Hepatocyte (in vitro differentiated cells): ENCODE data around the gene STRBP. TPM values are rescaled to one million over a fixed set of nuclear protein-coding genes. Genes with fewer than 3 reads are reported as not detected.

ENCODE experiments used
- DNase-seq: peaks from one replicate; pipeline ENCODE4 v3.0.0-alpha.2; 2016; ENCODE audit warnings: low spot score
- H2AFZ ChIP-seq: fragments of 200-600 bp; sonication (generic); 2 replicates; pipeline ENCODE4 v1.6.0; 2016; ENCODE audit warnings: antibody characterized with exemption, mild to moderate bottlenecking
- H3K27ac ChIP-seq: fragments of 200-600 bp; sonication (generic); 2 replicates; pipeline ENCODE4 v1.5.1; 2016; ENCODE audit warnings: mild to moderate bottlenecking
- H3K27me3 ChIP-seq: fragments of 200-600 bp; sonication (generic); 2 replicates; pipeline ENCODE4 v1.6.1; 2016
- H3K36me3 ChIP-seq: fragments of 200-600 bp; sonication (generic); replicated peaks from 2 replicates; pipeline ENCODE4 v1.5.1; 2016; ENCODE audit warnings: low read depth; ENCODE audit not compliant: insufficient read depth
- H3K4me1 ChIP-seq: fragments of 200-600 bp; sonication (generic); 2 replicates; pipeline ENCODE4 v1.5.1; 2016; ENCODE audit warnings: mild to moderate bottlenecking, moderate library complexity; ENCODE audit not compliant: insufficient read depth
- H3K4me2 ChIP-seq: fragments of 200-600 bp; sonication (generic); 2 replicates; pipeline ENCODE4 v1.6.0; 2016
- H3K4me3 ChIP-seq: fragments of 200-600 bp; sonication (generic); 2 replicates; pipeline ENCODE4 v1.5.1; 2016; ENCODE audit warnings: mild to moderate bottlenecking
- H3K79me2 ChIP-seq: fragments of 200-600 bp; sonication (generic); 2 replicates; pipeline ENCODE4 v1.6.0; 2017; ENCODE audit warnings: mild to moderate bottlenecking
- H3K9me2 ChIP-seq: fragments of 200-600 bp; sonication (generic); replicated peaks from 2 replicates; pipeline ENCODE4 v1.6.0; 2017; ENCODE audit warnings: mild to moderate bottlenecking; ENCODE audit not compliant: insufficient read depth
- H3K9me3 ChIP-seq: fragments of 200-600 bp; sonication (generic); 2 replicates; pipeline ENCODE4 v1.5.1; 2016; ENCODE audit warnings: low read depth, mild to moderate bottlenecking
- H4K20me1 ChIP-seq: fragments of 200-600 bp; sonication (generic); 2 replicates; pipeline ENCODE4 v1.6.0; 2016; ENCODE audit warnings: mild to moderate bottlenecking; ENCODE audit not compliant: insufficient read depth, poor library complexity, severe bottlenecking
- EZH2 ChIP-seq: fragments of 200-600 bp; sonication (generic); IDR thresholded peaks from 2 replicates; pipeline ENCODE4 v1.6.1; 2016; ENCODE audit warnings: antibody characterized with exemption, mild to moderate bottlenecking, borderline replicate concordance
- EZH2phosphoT487 ChIP-seq: fragments of 200-600 bp; sonication (generic); IDR thresholded peaks from one replicate; pipeline ENCODE4 v1.6.1; 2018; ENCODE audit warnings: antibody characterized with exemption, mild to moderate bottlenecking, low read depth, moderate library complexity; ENCODE audit not compliant: unreplicated experiment, severe bottlenecking
- WGBS: methylation state at CpG from one replicate; pipeline ENCODE4 v1.1.6; 2016; ENCODE audit warnings: low lambda C conversion rate; ENCODE audit errors: missing lambda C conversion rate; 5-methylcytosine and 5-hydroxymethylcytosine counted together
- polyA plus RNA-seq: library from polyadenylated mRNA; unstranded; fragments of >200 nt; fragmentation: Nextera tagmentation; extraction: Ambion mirVana; gene quantifications from 2 replicates; pipeline ENCODE4 v1.2.1, GENCODE V29; 2016
- total RNA-seq: library from RNA; depleted of rRNA; stranded (reverse); fragments of >200 nt; gene quantifications from 2 replicates; pipeline ENCODE4 v1.2.3, GENCODE V29; 2014
- TF ChIP-seq, protein P1 (sequence below): fragments of 200-600 bp; sonication (generic); IDR thresholded peaks from 2 replicates; pipeline ENCODE4 v1.5.1; 2016; ENCODE audit warnings: antibody characterized with exemption, mild to moderate bottlenecking; ENCODE audit not compliant: poor library complexity

Gene STRBP
- total and polyA plus RNA-seq, 2 experiments from 2014 or later, result 26.8 to 27.7 TPM

GRCh38 chr9:123231421-123231820 is 37.0 kb downstream of the STRBP start:
- Histone ChIP-seq H3K9me2 (no peaks in the 10 kb centered on the region), H3K79me2 (peaks cover 9% of the 10 kb centered on the region), H3K4me2 (no peak overlapping the region), H3K36me3 (no peaks in the 10 kb centered on the region), H2AFZ (no peak overlapping the region), H3K9me3 (no peaks in the 10 kb centered on the region), H3K27me3 (no peaks in the 10 kb centered on the region), H4K20me1 (no peaks in the 10 kb centered on the region), H3K27ac (no peak overlapping the region), H3K4me1 (no peaks in the 10 kb centered on the region), H3K4me3 (no peak overlapping the region)
- 97% methylated on average over 1 of the region's 1 CpG for WGBS
- TF ChIP-seq, protein P1, sequence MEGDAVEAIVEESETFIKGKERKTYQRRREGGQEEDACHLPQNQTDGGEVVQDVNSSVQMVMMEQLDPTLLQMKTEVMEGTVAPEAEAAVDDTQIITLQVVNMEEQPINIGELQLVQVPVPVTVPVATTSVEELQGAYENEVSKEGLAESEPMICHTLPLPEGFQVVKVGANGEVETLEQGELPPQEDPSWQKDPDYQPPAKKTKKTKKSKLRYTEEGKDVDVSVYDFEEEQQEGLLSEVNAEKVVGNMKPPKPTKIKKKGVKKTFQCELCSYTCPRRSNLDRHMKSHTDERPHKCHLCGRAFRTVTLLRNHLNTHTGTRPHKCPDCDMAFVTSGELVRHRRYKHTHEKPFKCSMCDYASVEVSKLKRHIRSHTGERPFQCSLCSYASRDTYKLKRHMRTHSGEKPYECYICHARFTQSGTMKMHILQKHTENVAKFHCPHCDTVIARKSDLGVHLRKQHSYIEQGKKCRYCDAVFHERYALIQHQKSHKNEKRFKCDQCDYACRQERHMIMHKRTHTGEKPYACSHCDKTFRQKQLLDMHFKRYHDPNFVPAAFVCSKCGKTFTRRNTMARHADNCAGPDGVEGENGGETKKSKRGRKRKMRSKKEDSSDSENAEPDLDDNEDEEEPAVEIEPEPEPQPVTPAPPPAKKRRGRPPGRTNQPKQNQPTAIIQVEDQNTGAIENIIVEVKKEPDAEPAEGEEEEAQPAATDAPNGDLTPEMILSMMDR, result no peak
- TF ChIP-seq EZH2 (no peak), EZH2phosphoT487 (no peak)
- no peak for DNase-seq

GRCh38 chr9:123228967-123229366 is 39.4 kb downstream of the STRBP start:
- TF ChIP-seq, protein P1, result no peak
- TF ChIP-seq EZH2, result no peak
- no peak for TF ChIP-seq EZH2phosphoT487
- Histone ChIP-seq H4K20me1 (no peaks in the 10 kb centered on the region), H2AFZ (no peak overlapping the region), H3K27me3 (no peaks in the 10 kb centered on the region), H3K4me1 (no peaks in the 10 kb centered on the region), H3K79me2 (peaks cover 2% of the 10 kb centered on the region), H3K9me2 (no peaks in the 10 kb centered on the region), H3K27ac (no peak overlapping the region), H3K4me2 (no peak overlapping the region), H3K9me3 (no peaks in the 10 kb centered on the region), H3K4me3 (no peak overlapping the region), H3K36me3 (no peaks in the 10 kb centered on the region)
- DNase-seq, result no peak
- 88% methylated on average over 4 of the region's 4 CpGs for WGBS

DNA sequence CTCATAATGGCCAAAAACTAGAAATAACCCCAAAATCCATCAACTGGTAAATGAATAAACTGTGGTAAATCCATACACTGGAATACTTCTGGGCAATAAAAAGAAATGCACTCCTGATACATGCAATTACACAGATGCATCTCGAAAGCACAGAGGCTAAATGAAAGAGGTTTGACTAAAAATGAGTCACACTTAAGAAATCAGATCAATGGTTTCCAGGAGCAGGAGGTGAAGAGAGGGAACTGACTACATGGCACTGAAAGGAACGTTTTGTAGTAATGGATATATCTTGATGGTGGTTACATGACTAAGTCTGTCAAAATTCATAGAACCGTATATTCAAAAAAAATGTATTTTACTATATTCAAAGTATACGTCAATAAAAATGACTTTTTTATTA is 42.4 kb downstream of the STRBP start:
- H2AFZ ChIP-seq, result no peak overlapping the region
- no peak overlapping the region for H3K4me3 ChIP-seq
- H4K20me1 ChIP-seq, result no peaks in the 10 kb centered on the region
- H3K9me2 ChIP-seq, result no peaks in the 10 kb centered on the region
- TF ChIP-seq, protein P1, result no peak
- TF ChIP-seq EZH2phosphoT487 (no peak), EZH2 (no peak)
- no peaks in the 10 kb centered on the region for H3K9me3 ChIP-seq
- H3K27me3 ChIP-seq, result no peaks in the 10 kb centered on the region
- no peak overlapping the region for H3K27ac ChIP-seq
- no peaks in the 10 kb centered on the region for H3K36me3 ChIP-seq
- no peak for DNase-seq
- no peaks in the 10 kb centered on the region for H3K4me1 ChIP-seq
- WGBS, result 85% methylated on average over 4 of the region's 4 CpGs
- H3K79me2 ChIP-seq, result no peaks in the 10 kb centered on the region
- no peak overlapping the region for H3K4me2 ChIP-seq

GRCh38 chr9:123225374-123225813 is 43.0 kb downstream of the STRBP start:
- H3K4me3 ChIP-seq, result no peak overlapping the region
- no peak for TF ChIP-seq EZH2phosphoT487
- TF ChIP-seq, protein P1, result peak; percentile 41
- 44% methylated on average over 4 of the region's 4 CpGs for WGBS
- no peaks in the 10 kb centered on the region for H3K36me3 ChIP-seq
- H3K27ac ChIP-seq, result no peak overlapping the region
- no peaks in the 10 kb centered on the region for H3K9me3 ChIP-seq
- H3K4me2 ChIP-seq, result no peak overlapping the region
- no peaks in the 10 kb centered on the region for H4K20me1 ChIP-seq
- no peak overlapping the region for H2AFZ ChIP-seq
- H3K4me1 ChIP-seq, result no peaks in the 10 kb centered on the region
- peak; percentile 49 for DNase-seq
- no peaks in the 10 kb centered on the region for H3K79me2 ChIP-seq
- H3K27me3 ChIP-seq, result no peaks in the 10 kb centered on the region
- no peaks in the 10 kb centered on the region for H3K9me2 ChIP-seq
